Cortex of kidney (tissue), 1 donor: ENCODE results near the gene FRS3.

Experiments used
- DNase-seq: peaks from one replicate; lab custom pipeline; 2025; lab: John Stamatoyannopoulos, UW

The FRS3 gene

DNA sequence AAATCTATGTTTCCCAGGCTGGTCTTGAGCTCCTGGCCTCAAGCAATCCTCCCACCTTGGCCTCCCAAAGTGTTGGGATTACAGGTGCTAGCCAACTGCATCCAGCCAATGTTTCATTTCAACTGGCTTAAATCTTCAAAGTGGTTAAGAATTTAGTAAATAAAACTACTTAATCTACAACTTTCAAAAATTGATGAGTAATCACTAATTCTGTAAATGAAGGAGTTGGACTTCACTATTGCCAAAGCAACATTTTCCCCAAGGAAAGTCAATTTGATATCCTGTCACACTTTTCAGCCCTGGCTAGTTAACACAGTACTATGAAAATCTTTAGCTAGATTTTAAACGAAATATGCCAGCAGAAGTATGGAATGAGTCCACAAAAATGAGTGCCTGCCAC lies 11.6 kb upstream of the FRS3 start:
- no peak for DNase-seq

DNA sequence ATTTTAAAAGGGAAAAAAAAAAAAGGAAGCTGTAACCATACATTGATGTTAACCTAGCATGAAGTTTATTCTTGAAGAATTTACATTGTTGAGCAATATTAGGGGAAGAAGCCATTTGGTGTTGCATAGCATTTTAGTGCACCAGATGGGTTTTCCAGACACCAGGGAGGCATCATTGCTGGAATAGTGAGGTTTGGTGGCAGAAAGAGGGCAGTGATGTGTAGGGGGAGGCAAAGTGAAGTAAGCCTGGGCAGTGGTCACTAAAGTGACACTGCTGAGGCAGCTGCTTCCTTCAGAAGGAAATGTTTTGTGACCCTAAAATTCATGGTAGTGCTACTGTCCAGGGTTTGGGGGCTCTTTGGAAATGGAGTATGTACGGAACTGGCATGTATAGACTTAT lies 10.3 kb upstream of the FRS3 start:
- no peak for DNase-seq

DNA sequence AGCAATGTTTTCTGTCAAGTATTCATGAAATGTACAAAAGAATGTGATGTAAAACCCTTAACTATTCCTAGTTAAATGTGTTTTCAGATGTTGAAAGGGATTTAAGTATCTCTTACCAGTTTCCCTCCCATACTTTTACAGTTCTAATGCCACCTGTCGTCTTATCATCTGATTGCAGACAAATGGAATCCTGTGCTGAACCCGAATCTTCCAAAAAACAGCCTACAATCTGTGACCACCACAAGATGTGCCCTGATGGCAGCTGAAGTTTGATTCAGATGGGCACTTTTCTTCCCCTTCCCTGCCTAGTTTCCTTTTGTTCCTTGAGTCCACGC lies 9.7 kb upstream of the FRS3 start:
- no peak for DNase-seq

DNA sequence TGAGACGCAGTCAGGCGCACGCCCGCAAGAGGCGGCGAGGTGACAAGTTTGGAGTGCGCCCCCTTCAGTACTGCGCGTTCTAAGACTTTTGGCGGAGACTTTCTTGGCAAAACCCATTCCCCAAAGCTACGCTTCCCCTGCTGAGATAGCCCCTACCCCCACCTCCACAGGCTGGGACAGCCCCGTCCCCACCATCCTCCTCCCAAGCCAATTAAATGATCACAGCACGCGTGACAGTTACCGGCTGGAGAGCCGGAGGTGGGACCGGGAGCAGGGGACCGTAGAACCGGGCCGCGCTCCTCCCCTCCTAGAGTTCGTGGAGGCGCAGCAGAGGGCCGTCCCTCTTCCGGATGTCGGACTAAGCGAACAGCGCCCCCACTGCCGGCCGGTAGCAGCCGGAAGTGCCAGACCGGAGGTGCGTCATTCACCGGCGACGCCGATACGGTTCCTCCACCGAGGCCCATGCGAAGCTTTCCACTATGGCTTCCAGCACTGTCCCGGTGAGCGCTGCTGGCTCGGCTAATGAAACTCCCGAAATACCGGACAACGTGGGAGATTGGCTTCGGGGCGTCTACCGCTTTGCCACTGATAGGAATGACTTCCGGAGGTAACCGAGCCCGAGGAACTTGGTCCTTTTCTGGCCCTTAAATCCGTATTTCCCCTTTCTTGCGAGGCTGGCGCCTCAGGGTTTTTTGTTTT lies 7.7 kb upstream of the FRS3 start, which contains the start of gene TOMM6:
Gene TOMM6 (plus strand): TSS at position 476 of the 699 bp plus-strand sequence. CDS start 4 bp downstream, at position 480.
- peak; percentile 53 for DNase-seq

DNA sequence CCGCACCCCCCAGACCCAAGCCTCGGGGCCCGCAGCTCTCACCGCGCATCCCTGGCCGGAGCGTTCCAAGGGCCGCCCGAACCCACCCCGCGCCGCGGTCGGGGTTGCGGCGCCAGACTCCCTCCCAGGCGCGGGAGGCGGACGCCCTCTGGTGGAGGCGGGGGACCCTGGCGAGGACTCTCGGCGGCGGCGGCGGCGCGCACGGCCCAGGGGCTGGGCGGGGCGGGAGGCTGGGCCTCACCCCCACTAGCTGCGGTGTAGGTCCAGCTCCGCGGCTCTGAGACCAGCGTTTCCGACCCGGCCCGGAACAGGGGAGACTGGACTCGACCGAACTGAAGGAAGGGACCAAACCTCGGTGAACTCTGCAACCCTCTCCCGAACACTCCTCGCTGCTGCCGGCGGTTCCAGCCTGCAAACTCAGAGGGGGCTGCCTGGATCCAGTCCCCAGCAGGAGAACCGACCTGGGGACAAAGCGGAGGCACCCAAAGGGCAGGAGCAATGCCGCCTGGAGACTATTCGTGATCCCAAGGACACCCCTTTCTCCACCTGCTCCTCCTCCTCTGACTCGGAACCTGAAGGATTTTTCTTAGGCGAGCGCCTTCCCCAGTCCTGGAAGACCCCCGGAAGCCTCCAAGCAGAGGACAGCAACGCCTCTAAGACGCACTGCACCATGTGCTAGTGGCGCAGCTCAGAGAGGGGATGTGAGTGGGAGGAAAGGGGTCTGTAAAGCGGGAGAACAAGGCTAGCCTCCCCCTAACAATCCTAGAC lies 6.9 kb upstream of the FRS3 start:
- DNase-seq, result peak; percentile 42

DNA sequence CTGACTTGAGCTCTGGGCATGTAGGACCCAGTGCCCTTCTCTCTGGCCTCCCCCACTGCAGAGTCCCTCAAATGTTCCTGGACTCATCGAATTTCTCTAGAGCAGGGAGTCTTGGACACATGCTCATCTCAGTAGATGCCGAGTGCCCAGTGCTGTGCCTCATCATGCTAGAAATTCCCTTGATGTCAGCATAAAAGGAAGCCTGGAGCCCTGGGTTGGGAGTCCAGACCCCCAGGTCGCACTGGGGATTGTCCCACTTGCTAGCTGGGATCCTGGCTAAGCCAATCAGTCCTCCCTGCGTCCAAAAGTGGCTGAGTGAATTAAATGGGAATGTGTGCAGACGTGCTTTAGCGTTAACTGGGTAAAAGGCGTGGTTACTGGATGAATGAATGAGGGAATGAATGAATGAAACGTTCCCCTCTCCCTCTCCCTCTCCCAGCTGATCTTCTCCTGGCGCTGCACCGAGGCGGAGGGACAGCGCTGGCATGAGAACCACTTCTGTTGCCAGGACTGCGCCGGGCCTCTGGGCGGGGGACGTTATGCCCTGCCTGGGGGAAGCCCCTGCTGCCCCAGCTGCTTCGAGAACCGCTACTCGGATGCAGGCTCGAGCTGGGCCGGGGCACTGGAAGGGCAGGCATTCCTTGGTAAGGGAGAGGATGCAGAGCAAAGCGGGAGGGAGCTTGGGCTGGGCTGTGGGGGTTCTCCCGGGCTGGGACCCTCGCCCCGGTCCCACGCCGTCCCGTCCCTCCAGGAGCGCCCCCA lies 6.2 kb upstream of the FRS3 start:
- no peak for DNase-seq

DNA sequence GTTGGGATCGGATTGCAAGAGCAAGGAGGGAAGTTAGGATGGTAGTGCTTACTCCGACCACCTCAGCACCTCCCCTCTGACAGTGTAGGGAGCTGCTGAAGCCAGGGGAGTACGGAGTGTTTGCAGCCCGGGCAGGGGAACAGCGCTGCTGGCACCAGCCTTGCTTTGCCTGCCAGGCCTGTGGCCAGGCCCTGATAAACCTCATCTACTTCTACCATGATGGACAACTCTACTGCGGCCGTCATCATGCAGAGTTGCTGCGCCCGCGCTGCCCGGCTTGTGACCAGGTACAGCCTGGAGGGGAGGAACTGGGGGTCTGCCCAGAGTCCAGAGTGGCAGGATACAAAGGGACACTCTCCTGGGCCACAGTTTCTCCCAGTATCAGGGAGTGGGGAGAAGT lies 5.6 kb upstream of the FRS3 start:
- DNase-seq, result no peak

DNA sequence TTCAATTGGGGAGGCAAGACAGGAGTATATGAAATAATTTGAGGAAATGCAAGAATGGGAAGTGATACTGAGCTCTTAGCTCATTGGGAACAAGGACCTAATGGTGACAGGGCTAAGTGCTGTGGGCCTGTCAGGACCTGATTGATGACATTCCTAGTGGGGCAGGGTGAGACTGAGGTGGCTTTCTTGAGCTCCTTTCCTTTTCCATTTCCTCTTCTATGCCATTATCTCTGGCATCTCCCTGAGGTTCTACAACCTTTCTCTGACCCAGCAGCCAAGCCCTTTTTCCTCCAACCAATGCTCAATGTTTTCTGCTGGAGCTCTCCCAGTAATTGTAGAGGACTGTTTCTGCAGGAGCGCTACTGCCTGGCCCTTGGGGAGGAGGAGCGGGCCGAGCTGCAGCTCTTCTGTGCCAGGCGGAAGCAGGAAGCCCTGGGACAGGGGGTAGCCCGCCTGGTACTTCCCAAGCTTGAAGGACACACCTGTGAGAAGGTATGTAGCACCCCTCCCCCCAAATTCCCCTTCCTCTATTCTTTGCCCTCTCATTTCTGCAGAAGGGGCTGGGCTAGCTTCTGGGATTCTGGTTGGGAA lies 5.0 kb upstream of the FRS3 start:
- no peak for DNase-seq

DNA sequence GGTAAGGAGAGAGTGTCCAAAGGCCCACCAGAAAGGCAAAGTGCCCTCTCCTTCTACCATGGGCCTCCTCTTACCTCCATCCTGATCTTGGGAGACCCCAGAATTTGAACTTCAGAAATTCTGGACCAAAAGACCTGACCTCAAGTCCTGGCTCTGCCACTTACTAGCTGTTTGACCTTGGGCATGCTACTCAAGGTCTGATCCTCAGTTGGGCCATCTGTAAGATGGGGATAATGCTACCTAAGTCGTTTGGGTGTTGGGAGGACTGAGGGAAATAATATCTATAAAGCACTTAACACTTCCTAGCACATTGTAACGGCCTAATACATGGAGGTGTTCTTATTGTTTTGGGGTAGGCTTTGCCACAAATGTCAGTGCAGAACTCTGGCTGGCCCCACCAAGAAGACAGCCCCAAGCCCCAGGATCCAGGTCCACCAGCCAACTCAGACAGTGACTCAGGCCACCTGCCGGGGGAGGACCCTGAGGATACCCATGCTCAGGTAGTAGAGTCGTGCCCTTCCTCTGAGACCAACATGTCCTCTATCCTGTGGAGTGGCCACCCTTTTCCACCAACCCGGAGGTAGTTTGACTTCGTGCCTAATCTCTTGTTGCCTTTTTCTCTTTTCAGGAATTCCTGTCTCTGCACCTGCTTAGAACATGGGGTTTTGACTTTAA lies 3.5 kb upstream of the FRS3 start:
- no peak for DNase-seq

DNA sequence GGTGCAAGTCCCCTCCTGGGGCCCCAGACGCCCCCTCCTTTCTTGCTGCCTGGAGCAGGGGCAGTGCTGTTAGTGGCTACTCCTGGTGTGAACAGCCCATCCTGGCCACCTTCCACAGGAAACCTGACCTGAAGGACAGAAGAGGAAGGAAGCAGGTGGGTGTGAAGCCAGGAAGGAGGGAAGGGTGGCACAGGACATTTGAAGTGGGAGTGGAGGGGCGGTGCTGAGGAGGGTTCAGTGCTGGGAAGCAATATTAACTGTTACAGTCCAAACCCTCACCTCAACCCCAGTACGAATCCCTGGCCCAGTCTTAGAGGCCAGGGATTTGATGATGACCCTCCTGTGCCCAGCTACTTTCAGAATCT lies 1.6 kb upstream of the FRS3 start:
- no peak for DNase-seq

DNA sequence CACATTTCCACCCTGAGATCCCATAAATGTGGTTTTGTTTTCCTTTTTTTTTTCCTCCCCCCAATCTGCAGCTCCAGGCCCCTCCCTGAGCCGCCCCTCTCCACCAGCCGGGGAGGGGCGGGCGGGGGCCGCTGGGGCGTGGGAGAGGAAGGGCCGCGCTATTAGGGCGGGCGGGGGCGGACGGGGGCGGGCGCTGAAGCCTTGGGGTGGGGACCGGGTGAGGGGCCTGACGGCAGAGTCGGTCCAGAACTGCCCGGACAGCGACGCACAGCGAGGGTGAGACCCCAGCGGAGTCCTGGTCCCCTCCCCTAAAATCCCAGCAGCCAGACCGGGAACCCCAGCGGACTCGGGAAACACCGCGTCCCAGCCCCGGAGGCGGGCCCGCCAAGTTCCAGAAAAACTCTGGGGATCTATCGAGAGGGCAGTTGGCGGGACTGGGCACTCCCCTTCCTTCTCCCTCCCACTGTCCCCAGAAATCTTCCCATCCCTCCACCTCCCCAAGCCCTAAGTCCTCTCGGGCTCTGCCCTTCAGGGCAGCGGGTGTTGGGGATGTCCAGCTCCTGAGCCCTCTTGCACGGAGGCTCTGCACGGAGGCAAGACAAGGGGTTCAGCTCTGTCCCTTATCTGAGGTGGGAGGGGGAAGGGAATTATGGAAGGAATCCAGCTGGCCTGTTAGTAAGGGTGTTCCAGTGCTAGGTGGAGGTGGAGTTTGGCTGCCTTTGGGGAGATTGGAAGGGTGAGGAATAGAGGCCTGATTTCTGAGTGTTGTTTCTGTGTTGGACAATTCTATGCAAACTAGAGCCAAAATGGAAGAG lies 1.1 kb upstream of the FRS3 start, which contains the start of gene PRICKLE4:
Gene PRICKLE4 (plus strand): TSS at position 232 of the 815 bp plus-strand sequence. CDS start 2,692 bp downstream, outside the sequence.
- no peak for DNase-seq

DNA sequence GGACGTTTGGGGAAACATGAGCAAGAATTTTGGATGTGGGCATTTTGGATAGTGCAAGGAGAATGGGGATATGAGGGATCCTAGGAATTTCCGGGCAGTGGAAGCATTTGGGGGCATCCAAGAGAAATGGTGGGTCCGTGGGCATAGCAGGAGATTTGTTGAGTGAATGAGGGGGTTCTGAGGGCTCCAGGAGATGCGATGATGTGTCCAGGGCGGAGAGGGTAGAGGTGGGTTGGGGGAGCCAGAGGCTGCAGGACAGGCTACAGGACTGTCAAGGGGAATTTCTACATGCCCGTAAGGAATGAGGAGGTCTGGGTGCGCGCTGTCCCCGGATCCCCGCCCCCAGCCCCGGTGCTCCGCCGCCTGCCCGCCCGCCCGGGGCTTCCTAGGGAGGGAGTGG lies 364 bp downstream of the FRS3 start:
- DNase-seq, result no peak

DNA sequence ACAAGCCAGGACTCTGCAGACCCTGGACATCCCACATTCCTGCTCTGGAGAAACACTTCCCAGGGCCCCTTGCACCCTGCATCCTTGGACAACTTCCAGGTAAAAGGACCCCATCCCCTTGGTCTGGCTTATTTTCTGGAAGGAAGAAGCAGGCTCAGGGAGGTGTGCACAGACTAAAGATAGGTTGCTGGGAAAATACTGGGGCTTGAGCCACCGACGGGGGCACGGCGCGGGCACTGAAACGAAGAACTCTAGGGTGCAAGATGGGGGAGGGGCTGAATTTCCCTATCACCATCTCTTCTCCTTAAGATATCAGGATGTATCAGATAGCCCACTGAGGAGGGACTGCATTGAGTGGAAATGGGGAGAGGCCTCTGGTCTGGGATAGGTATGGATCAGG lies 805 bp downstream of the FRS3 start:
- no peak for DNase-seq

DNA sequence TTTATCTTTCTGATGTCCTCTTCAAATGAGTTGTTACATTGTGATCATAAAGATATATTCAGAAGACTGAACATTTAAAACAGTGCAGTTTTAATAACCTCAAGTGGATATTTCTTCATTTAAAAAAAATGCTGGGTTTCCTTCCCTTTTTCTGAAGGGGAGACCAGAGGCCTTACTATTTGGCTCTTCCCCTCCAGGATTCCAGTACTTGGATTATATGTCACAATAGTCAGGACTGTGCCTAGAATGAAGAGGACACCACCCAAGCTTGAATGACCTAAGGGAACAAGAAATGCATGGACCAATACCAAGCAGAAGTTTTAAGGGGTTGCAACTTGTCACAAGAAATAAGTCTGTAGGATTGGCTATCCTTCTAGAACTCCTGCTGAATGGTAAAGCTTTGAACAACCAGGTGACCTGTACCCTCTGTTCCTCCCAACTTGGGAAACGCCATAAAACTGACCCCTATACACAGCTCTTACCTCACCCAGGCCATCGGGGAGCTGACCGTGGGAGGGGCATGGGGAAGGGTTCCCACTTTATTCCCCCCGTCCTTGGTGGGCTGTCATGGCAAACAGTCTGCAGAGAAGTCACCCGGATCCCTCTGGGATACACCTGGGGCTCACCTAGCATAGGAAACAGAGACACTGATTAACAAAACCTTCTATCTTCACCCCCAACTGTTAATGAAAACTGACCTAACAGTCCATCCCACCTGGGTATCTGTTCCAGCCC lies 2.0 kb downstream of the FRS3 start:
- no peak for DNase-seq

DNA sequence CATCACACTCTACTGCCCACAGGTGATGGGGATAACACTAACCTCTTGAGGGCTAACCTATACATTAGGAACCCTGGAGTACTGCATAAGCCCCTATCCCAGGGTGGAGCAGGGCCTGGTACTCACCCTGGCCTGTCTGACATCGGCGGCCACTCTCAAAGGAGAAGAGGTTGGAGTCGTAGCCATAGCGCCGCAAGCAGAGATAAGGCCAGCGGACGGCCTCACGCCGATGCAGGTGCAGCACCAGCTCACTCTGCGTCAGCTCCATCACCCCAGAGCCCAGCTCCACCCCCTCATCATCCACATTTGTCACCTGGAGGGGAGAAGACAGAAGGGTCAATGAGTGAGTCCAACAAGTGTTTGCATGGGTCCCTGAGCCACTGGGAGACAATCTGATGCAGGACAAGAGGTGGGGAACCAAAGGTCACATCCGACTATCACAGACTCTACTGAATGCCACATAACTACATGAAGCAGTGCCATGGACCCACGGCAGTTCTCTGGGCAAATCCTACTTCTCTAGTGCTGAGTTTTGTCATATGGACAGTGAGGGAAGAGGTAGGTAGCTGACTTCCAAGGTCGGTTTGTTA lies 4.3 kb downstream of the FRS3 start:
- DNase-seq, result no peak

DNA sequence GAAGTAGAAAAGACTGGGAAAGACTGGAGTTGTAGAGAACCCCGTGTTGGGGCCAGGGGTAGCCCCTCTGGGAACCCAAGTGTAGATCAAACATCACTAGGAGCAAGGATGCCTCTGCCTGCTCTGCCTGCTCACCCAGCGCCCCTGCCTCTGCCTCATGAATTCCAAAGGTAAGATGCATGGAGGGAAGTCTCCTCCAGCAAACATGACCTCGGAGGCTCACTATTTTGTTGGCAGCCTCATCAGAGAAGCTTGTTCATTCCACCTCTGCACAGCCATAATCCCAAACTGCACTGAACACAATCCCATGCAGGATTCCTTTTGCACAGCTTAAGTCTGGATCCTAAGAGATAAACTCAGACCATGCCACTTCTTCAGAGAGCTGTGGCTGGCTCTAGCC lies 4.9 kb downstream of the FRS3 start:
- DNase-seq, result no peak

DNA sequence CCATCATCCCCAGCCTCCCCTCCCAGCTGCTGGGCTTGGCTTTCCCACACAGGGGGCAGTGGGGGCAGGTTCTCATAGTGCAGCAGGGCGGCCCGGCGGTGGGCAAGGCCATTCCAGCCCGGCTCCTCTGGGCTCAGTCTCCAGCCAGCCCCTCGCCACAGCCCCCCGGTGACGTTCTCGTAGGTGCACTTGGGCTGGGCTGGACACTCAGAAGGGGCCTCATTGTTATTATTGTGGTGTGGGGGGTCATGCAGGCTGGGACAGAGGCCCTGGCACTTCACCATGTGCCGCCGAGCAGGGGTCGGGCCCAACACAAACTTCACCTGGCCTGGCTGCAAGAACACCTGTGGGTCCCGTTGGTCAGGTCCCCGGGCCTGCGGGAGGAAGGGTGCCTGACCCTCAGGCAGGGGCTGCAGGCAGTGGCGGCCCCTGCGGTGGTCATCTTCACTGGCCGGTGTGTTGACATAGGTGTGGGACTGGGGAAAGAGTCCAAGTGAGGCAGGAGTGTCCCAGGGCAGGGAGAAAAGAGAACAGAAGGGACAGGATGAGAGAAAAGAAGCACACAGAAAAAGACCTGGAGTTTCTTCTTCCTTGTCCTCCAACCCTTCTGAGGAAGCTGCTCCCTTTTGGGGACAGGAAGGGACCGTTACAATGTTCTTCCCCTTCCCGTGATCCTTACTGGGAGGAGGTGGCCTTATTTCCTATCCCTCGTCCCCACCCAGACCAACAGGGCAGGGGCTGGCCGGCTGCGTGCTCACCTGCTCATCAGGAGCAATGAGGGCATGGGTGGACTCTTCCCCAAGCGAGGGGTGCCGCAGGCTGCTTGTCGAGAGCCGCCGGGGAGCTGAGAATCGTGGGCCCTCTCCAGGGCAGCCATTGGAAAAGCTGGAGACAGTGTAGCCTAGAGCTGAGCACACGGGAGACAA lies 8.4 kb downstream of the FRS3 start:
- DNase-seq, result no peak

DNA sequence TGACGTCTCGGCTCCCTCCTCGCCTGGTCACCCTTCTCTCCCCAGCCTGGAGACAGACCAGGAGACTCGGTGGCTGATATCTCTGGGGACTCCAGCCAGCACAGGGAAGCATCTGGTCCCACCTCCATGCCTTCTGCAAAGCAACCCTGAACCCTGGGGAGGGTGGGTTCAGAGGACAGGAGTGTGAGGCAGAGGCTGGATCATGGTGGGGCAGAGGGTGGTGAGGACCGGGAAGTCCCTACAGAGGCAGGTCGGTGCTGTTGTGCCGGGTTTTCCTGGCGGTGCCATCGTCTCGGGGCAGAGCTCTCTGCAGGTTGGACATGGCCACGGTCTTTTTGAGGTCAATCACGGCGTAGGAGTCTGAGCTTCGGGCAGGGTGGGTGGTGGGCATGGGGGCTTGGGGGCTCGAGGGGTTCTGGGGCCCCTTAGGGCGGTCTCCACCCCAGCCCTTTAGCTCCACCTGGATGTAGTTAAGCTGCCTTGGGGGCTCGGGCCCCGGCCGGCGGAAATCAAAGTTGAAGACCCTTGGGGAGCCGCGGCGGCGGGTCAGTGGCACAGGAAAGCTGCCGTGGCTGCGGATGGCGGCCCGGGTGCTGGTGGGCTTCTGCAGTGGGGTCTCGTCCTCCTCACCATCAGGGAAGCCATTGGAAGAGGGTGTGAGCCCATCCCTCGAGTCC lies 9.2 kb downstream of the FRS3 start:
- no peak for DNase-seq
